Motor neuron (in vitro differentiated cells): ENCODE measurements around the gene CYP4F2. TPM values are rescaled to one million over a fixed set of nuclear protein-coding genes. Genes with fewer than 3 reads are reported as not detected.
"Not testable (repeated sequence)": the region's sequence is repeated elsewhere in the genome, so short reads cannot be mapped to it uniquely, and the experiment has no call there.

Experiments used
- ATAC-seq, 8 experiments: fragments of 200-7000 bp; cut with Tn5 transposase; replicated peaks in 6 of 8; 2 replicates each; pipeline ENCODE4 v1.8.0; 2021; ENCODE audit warnings: mild to moderate bottlenecking in 8 of 8, moderate library complexity in 8 of 8
- H3K27ac ChIP-seq, 2 donors: fragments of 250-450 bp; sonication (Bioruptor Pico); 2 replicates each; pipeline ENCODE4 v1.9.0; 2021; ENCODE audit warnings: antibody characterized with exemption in 2 of 2, mild to moderate bottlenecking in 2 of 2, moderate library complexity in 1 of 2
- H3K4me1 ChIP-seq, 2 donors: fragments of 250-450 bp; sonication (Bioruptor Pico); replicated peaks in 1 of 2; 2 replicates each; pipeline ENCODE4 v1.6.1; 2021; ENCODE audit warnings: antibody characterized with exemption in 2 of 2, mild to moderate bottlenecking in 2 of 2, moderate library complexity in 1 of 2
- H3K4me3 ChIP-seq, 5 donors: fragments of 250-450 bp; sonication (Bioruptor Pico); 2 replicates each; pipeline ENCODE4 v1.9.0; 2021; ENCODE audit warnings: antibody characterized with exemption in 5 of 5, mild to moderate bottlenecking in 5 of 5, moderate library complexity in 4 of 5
- WGBS, 10 experiments: fragments of 450-650 bp; shearing (Covaris generic); methylation state at CpG; one replicate each; pipeline ENCODE4 v1.0.0; 2022; 5-methylcytosine and 5-hydroxymethylcytosine counted together
- in situ Hi-C, 9 experiments: fragments of 400-800 bp; cut with MboI; loops; one replicate each; pipeline ENCODE4 v1.15.0; 2021; ENCODE audit warnings: low sequenced_read_pairs in 9 of 9, low pct_unique_long_range_greater_than_20kb in 2 of 9; ENCODE audit not compliant: unreplicated experiment in 9 of 9
- total RNA-seq, 8 experiments: library from RNA; unstranded; fragments of 300-600 nt; gene quantifications; 2 replicates each; pipeline versions ENCODE4 v1.2.3 to v1.2.4, GENCODE V29; 2022

CYP4F2 gene
- total RNA-seq, 8 experiments from 2014 or later, result 0.36 to 1.2 TPM; not detected in 6

DNA sequence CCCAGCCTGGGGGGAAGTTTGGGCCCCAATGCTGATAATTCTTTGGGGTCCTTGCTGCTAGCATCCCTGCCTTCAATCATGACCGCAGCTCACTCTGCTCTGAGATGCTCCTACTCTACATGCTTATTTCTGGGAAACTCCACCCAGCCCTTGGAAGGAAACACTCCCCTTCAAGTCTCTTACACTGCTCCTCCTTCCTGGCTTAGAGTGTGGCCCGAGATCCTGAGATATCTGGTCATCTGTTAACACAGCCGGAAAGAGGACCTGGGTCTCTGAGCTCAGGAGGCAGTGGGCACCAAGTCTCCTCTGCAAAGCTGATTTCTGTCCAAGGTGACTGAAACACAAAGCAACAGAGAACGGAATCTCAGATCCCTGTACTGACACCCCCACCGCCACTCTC, 33.0 kb downstream of the CYP4F2 start:
- Histone ChIP-seq H3K4me1 (no peaks in the 10 kb centered on the region), H3K4me3 (no peak overlapping the region), H3K27ac (no peak overlapping the region)
- in situ Hi-C loops, result no loop called here
- ATAC-seq, result no peak
- WGBS, 10 experiments, result 20 to 100% (median 60%) methylated on average over 1 to 5 of the region's 5 CpGs; no CpG with 5 or more reads in 3 of the 10 experiments

DNA sequence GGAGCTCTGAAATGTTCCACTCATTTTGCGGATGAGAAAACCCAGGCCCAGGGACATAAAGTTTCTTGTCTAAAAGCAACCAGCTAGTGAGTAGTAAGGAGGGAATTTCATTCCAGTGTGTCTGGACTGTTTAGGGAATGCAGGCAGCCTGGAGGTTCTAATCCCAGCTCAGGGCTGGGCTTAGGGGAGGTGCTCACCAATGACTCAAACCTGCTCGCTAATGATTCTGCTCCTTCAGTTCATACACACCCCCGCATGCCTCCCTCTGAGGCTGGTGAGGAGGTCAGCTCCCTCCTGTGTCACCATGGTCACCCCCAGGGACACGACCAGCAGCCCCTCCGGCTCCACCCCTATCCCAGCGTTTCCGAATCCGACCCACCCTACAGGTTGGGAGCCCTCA, 34.6 kb downstream of the CYP4F2 start:
- no peaks in the 10 kb centered on the region for H3K4me1 ChIP-seq
- H3K27ac ChIP-seq, result no peak overlapping the region
- ATAC-seq, result no peak
- no peak overlapping the region for H3K4me3 ChIP-seq
- in situ Hi-C loops, result no loop called here
- WGBS, 10 experiments, result 53 to 100% (median 83%) methylated on average over 1 to 8 of the region's 8 CpGs; no CpG with 5 or more reads in 5 of the 10 experiments

- ATAC-seq, result no peak
- H3K27ac ChIP-seq, result no peak overlapping the region
- in situ Hi-C loops, result no loop called here
- H3K4me1 ChIP-seq, result no peaks in the 10 kb centered on the region
- WGBS, 10 experiments, result 60 to 70% methylated on average over 2 to 3 of the region's 7 CpGs; no CpG with 5 or more reads in 8 of the 10 experiments
- H3K4me3 ChIP-seq, result no peak overlapping the region
Observed at GRCh38 chr19:15862444-15862843, 35.4 kb downstream of the CYP4F2 start.

DNA sequence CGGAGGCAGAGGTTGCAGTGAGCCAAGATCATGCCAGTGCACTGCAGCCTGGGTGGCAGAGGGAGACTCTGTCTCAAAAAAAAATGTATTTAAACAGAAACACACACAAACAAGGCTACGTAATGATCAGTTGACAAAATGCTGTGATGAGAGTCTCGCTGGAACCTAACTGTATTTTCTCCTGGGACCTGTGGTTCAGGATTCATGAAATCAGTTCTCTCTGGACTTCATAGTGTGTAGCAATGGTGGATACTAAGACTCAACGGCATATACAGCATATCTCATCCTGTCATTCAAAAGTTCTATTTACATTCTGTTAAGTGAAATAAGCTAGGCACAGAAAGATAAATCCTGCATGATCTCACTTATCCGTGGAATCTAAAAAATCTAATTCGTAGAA, 37.4 kb downstream of the CYP4F2 start:
- Histone ChIP-seq H3K4me1 (no peaks in the 10 kb centered on the region), H3K27ac (no peak overlapping the region), H3K4me3 (no peak overlapping the region)
- no peak for ATAC-seq
- in situ Hi-C loops, result no loop called here
- 13 to 60% (median 49%) methylated on average over 2 to 6 of the region's 6 CpGs for WGBS, 10 experiments

GRCh38 chr19:15859187-15859586, 38.7 kb downstream of the CYP4F2 start:
- H3K27ac ChIP-seq, result no peak overlapping the region
- H3K4me1 ChIP-seq, result no peaks in the 10 kb centered on the region
- in situ Hi-C loops, result no loop called here
- ATAC-seq, result no peak
- no peak overlapping the region for H3K4me3 ChIP-seq
- 14 to 50% (median 40%) methylated on average over 1 to 5 of the region's 6 CpGs; no CpG with 5 or more reads in 1 of the 10 experiments for WGBS, 10 experiments

DNA sequence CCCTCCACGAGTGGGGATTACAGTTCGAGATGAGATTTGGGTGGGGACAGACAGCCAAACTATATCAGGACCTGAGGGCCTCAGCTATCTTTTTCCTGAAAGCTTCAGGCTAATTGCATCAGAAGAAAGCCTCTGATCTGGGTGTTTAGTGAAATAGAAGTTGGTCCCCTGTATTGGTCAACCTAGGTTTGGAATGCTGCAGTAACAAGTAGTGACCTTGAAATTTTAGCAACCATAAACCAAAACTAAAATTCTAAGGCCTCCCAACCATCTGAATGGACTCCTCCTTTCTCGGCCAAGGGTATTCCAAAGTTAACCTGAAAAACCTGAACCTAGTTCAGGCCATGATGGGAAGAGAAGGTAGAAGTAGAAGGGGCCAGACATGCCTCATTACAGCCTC, 47.5 kb downstream of the CYP4F2 start:
- 0 to 80% (median 25%) methylated on average over 1 to 3 of the region's 3 CpGs; no CpG with 5 or more reads in 2 of the 10 experiments for WGBS, 10 experiments

DNA sequence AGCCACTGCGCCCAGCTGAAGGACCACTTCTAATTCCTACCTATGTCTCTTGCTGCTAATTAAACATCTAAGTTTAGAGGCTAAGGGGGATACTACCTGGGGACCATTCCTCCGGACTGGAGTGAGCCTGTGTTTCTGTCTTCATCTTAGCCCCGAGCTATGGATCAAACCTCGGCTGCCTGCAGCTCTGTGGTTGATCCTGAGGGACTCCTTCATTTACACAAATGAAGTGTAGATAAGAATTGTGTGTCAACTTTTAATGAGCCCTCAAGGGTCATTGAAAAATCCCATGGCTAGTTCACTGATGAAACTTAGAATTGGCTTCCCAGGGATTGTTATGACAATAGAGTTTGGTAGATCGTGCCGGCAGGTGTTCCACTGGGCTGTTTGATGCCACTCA, 51.0 kb downstream of the CYP4F2 start:
- 0 to 83% (median 50%) methylated on average over 1 to 3 of the region's 6 CpGs; no CpG with 5 or more reads in 5 of the 10 experiments for WGBS, 10 experiments
- Histone ChIP-seq H3K4me3 (no peak overlapping the region), H3K27ac (no peak overlapping the region), H3K4me1 (no peaks in the 10 kb centered on the region)
- ATAC-seq, result no peak
- in situ Hi-C loops, result no loop called here

More for the DNA sequence above, 47.5 kb downstream of the CYP4F2 start:
- Histone ChIP-seq H3K4me3 (no peak overlapping the region), H3K4me1 (no peaks in the 10 kb centered on the region), H3K27ac (no peak overlapping the region)
- no peak for ATAC-seq
- in situ Hi-C loops, result no loop called here

DNA sequence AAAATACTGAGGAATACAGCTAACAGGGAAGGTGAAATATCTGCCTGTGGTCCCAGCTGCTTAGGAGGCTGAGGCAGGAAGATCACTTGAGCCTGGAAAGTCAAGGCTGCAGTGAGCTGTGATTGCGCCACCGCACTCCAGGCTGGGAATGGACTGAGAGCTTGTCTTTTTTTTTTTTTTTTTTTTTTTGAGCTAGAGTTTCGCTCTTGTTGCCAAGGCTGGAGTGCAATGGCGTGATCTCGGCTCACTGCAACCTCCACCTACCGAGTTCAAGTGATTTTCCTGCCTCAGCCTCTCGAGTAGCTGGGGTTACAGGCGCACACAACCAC, 54.0 kb downstream of the CYP4F2 start:
- 0 to 43% (median 40%) methylated on average over 3 to 5 of the region's 8 CpGs; no CpG with 5 or more reads in 6 of the 10 experiments for WGBS, 10 experiments
- H3K4me3 ChIP-seq, H3K4me1 ChIP-seq, ATAC-seq, H3K27ac ChIP-seq, in situ Hi-C loops: not testable (repeated sequence)

GRCh38 chr19:15843203-15843893, 54.5 kb downstream of the CYP4F2 start:
- in situ Hi-C loops, result no loop called here
- no peak overlapping the region for H3K4me3 ChIP-seq
- WGBS, 10 experiments, result 20 to 67% (median 24%) methylated on average over 3 to 5 of the region's 5 CpGs; no CpG with 5 or more reads in 2 of the 10 experiments
- no peaks in the 10 kb centered on the region for H3K4me1 ChIP-seq
- no peak overlapping the region for H3K27ac ChIP-seq
- no peak for ATAC-seq

DNA sequence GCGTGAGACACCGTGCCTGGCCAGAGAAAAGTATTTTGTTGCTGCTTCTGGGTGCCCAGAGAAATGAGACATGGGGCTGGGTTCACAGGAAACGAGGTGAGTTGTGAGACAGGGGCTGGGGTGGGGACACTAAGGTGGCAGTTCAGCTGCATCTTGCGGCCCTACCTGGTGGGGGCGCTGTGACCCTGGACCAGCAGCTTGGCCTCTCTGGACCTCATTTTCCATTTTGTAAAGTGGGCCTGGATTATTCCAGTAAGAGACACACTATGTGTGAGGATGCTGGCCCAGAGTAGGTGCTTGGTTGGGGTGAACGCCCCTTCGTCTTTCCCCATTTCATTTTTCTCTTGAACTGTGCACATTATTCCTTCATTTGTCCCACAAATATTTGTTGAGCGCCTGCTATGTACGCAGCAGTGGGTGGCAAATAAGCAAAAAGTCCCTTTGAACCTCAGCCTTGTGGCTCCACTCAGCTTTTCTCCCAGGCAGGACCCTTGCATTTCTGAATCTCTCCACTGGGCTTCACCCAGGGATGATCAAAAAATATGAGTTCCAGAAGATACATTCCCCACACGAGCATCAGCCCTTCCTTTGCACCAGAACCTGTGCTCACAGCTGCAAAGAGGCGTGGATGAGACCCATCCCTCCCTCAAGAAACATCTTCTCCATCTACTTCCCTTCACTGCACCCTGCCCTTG, 55.9 kb downstream of the CYP4F2 start:
- in situ Hi-C loops, result no loop called here
- 0 to 67% (median 39%) methylated on average over 1 to 9 of the region's 11 CpGs; no CpG with 5 or more reads in 1 of the 10 experiments for WGBS, 10 experiments
- Histone ChIP-seq H3K4me3 (no peak overlapping the region), H3K27ac (no peak overlapping the region), H3K4me1 (no peaks in the 10 kb centered on the region)
- ATAC-seq, result no peak

DNA sequence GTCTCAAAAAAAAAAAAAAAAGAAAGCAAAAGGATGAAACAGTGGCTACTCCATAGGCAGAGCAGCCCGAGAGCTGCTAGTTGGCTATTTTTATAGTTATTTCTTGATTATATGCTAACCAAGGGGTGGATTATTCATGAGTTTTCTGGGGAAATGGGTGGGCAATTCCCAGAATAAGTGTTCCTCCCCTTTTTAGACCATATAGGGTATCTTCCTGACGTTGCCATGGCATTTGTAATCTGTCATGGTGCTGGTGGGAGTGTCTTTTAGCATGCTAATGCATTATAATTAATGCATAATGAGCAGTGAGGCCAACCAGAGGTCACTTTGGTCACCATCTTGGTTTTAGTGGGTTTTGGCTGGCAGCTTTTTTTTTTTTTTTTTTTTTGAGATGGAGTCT, 57.0 kb downstream of the CYP4F2 start:
- no peaks in the 10 kb centered on the region for H3K4me1 ChIP-seq
- in situ Hi-C loops, result no loop called here
- ATAC-seq, result no peak
- WGBS, 10 experiments, result 6 to 43% (median 13%) methylated on average over 1 to 2 of the region's 2 CpGs; no CpG with 5 or more reads in 5 of the 10 experiments
- H3K4me3 ChIP-seq, result no peak overlapping the region
- H3K27ac ChIP-seq, result no peak overlapping the region

DNA sequence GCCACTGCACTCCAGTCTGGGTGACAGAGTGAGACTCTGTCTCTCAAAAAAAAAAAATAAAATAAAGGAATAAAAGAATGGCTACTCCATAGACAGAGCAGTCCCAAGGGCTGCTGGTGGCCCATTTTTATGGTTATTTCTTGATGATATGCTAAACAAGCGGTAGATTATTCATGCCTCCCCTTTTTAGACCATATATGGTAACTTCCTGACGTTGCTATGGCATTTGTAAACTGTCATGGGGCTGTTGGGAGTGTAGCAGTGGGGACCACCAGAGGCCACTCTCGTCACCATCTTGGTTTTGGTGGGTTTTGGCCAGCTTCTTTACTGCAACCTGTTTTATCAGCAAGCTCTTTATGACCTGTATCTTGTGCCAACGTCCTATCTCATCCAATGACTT, 58.0 kb downstream of the CYP4F2 start:
- WGBS, 10 experiments, result 11 to 60% (median 20%) methylated on average over 1 to 4 of the region's 4 CpGs; no CpG with 5 or more reads in 5 of the 10 experiments
- H3K4me1 ChIP-seq, H3K27ac ChIP-seq, H3K4me3 ChIP-seq, in situ Hi-C loops, ATAC-seq: not testable (repeated sequence)

DNA sequence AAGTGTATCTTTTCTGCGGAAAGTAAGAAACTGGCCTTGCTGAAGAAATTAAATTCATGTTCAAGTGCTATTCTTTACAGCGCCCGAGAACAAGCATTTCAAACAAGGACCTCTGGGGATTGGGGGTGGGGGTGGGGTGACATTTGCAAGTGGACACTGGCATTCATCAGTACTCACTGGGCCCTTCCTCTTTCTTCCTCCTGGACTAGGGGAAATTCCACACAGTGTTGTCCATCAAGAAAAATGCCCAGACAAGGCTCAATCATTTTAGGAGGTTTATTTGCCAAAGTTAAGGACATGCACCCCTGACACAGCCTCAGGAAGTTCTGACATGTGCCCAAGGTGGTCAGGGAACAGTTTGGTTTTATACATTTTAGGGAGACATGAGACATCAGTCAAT, 59.5 kb downstream of the CYP4F2 start:
- Histone ChIP-seq H3K27ac (no peak overlapping the region), H3K4me1 (no peaks in the 10 kb centered on the region), H3K4me3 (no peak overlapping the region)
- in situ Hi-C loops, result no loop called here
- 67 to 100% (median 86%) methylated on average over 1 to 3 of the region's 3 CpGs; no CpG with 5 or more reads in 4 of the 10 experiments for WGBS, 10 experiments
- ATAC-seq, result no peak
